ENCODE measurements around the gene MECP2.
A peak's percentile ranks its signal among the peaks of the same experiment; 100 is the strongest.
"Not testable (repeated sequence)": the region's sequence is repeated elsewhere in the genome, so short reads cannot be mapped to it uniquely, and the experiment has no call there.

The MECP2 gene

DNA sequence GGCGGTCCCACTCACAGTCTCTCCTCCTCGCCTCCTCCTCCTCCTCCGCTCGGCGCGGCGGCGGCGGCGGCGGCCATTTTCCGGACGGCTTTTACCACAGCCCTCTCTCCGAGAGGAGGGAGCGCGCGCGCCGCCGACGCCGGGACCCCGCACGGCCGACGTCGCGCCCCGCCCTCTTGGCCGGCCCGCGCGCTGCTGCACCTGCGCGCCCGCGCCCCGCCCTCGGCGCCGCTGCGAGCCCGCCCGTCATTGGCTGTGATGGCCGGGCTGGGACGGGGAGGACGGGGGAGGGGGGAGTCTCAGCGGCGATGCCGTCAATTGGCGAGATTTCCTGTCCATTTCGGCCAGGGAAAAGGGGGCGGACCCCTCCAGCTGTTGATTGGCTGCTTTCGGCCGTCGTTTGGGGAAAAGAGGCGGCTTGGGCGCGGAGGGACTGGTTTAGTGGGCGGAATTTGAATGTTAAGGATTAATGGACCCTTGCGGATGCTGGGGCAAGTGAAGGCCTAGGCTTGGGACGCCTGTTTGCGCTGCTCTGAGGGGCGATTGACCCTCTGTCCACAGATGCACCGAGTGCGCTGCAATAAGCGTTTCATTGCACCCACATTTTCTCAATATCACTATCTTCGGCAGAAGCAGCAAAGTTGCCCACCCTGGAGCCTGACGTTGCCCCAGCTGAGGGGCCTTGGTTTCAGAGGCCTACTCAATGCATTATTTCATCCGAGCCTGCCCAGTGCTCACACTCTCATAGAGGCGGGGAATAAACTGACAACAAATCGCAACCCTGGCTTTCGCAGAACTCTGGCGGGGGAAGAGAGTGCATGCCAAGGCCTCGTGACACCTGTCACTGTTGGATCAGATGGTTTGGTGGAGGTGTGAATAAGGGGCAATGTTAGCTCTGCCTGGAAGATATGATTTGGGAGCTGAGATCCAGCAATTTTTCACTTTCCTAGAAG lies at the start of gene MECP2:
TSS of gene MECP2 (minus strand) at position 129 of the 953 bp plus-strand sequence.
- H3K9ac ChIP-seq (ENCODE audit: insufficient read length, low read depth): peak within 1 kb of the TSS; percentile 67
- no peaks in the 10 kb centered on the region for H3K27me3 ChIP-seq (ENCODE audit: insufficient read depth, insufficient read length)
- no peaks in the 10 kb centered on the region for H3K4me1 ChIP-seq (ENCODE audit: insufficient read depth, insufficient read length)
- peak; percentile 80 for DNase-seq (ENCODE audit: low read depth, low spot score)
- TF ChIP-seq SUZ12 (IDR thresholded peaks at IDR 0.05; ENCODE audit: extremely low read depth, insufficient read depth, insufficient read length): no peak
- no peak for TF ChIP-seq ZNF274 (IDR thresholded peaks at IDR 0.05; ENCODE audit: low read depth, low read length)
- TF ChIP-seq YY1 (IDR thresholded peaks at IDR 0.05; ENCODE audit: insufficient read depth, insufficient read length): no peak
- H3K36me3 ChIP-seq (ENCODE audit: insufficient read depth, insufficient read length, low read length): no peaks in the 10 kb centered on the region
- peak within 1 kb of the TSS; percentile 58 for H3K4me3 ChIP-seq (ENCODE audit: insufficient read length, low read depth)
- no peaks in the 10 kb centered on the region for H3K9me3 ChIP-seq (ENCODE audit: insufficient read depth, low read length)

DNA sequence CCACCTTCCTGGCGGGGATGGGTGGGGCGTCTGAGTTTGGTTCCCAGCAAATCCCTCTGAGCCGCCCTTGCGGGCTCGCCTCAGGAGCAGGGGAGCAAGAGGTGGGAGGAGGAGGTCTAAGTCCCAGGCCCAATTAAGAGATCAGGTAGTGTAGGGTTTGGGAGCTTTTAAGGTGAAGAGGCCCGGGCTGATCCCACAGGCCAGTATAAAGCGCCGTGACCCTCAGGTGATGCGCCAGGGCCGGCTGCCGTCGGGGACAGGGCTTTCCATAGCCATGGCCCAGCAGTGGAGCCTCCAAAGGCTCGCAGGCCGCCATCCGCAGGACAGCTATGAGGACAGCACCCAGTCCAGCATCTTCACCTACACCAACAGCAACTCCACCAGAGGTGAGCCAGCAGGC lies 46.5 kb upstream of the MECP2 start, which contains the start of gene OPN1LW:
TSS of gene OPN1LW (plus strand) at position 234 of the 400 bp plus-strand sequence. CDS start at position 275, 41 bp downstream.
- not testable (repeated sequence) for H3K27me3 ChIP-seq (ENCODE audit: insufficient read depth, insufficient read length); DNase-seq (ENCODE audit: low read depth, low spot score); H3K9ac ChIP-seq (ENCODE audit: insufficient read length, low read depth); H3K36me3 ChIP-seq (ENCODE audit: insufficient read depth, insufficient read length, low read length); H3K9me3 ChIP-seq (ENCODE audit: insufficient read depth, low read length); H3K4me1 ChIP-seq (ENCODE audit: insufficient read depth, insufficient read length); H3K4me3 ChIP-seq (ENCODE audit: insufficient read length, low read depth)

GRCh38 chrX:154142950-154143745 lies 45.6 kb upstream of the MECP2 start:
- DNase-seq (ENCODE audit: low read depth, low spot score): no peak
- Histone ChIP-seq H3K4me3 (ENCODE audit: insufficient read length, low read depth) (no peak overlapping the region), H3K4me1 (ENCODE audit: insufficient read depth, insufficient read length) (no peaks in the 10 kb centered on the region), H3K9ac (ENCODE audit: insufficient read length, low read depth) (no peak overlapping the region), H3K36me3 (ENCODE audit: insufficient read depth, insufficient read length, low read length) (no peaks in the 10 kb centered on the region), H3K9me3 (ENCODE audit: insufficient read depth, low read length) (no peaks in the 10 kb centered on the region), H3K27me3 (ENCODE audit: insufficient read depth, insufficient read length) (no peaks in the 10 kb centered on the region)
- no peak for TF ChIP-seq YY1 (IDR thresholded peaks at IDR 0.05; ENCODE audit: insufficient read depth, insufficient read length)
- no peak for TF ChIP-seq ZNF274 (IDR thresholded peaks at IDR 0.05; ENCODE audit: low read depth, low read length)
- TF ChIP-seq SUZ12 (IDR thresholded peaks at IDR 0.05; ENCODE audit: extremely low read depth, insufficient read depth, insufficient read length): no peak

DNA sequence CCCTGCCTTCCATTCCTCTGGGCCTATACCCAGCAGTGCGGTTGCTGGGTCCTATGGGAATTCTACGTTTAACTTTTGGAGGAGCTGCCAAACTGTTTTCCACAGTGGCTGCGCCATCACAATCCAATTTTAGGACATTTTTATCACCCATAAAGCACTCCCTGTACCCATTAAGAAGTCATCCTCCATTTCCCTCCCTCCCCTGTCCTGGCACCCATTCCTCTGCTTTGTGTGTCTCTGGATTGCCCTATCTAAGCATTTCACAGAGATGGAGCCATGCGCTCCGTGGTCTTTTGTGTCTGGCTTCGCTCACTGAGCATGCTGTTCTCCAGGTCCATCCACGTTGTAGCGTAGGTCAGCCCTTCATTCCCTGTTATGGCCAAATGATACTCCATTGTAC lies 44.9 kb upstream of the MECP2 start:
- no peak overlapping the region for H3K4me3 ChIP-seq (ENCODE audit: insufficient read length, low read depth)
- no peak for DNase-seq (ENCODE audit: low read depth, low spot score)
- no peaks in the 10 kb centered on the region for H3K4me1 ChIP-seq (ENCODE audit: insufficient read depth, insufficient read length)
- TF ChIP-seq YY1 (IDR thresholded peaks at IDR 0.05; ENCODE audit: insufficient read depth, insufficient read length): no peak
- TF ChIP-seq ZNF274 (IDR thresholded peaks at IDR 0.05; ENCODE audit: low read depth, low read length): no peak
- no peak for TF ChIP-seq SUZ12 (IDR thresholded peaks at IDR 0.05; ENCODE audit: extremely low read depth, insufficient read depth, insufficient read length)
- no peaks in the 10 kb centered on the region for H3K36me3 ChIP-seq (ENCODE audit: insufficient read depth, insufficient read length, low read length)
- no peaks in the 10 kb centered on the region for H3K27me3 ChIP-seq (ENCODE audit: insufficient read depth, insufficient read length)
- no peaks in the 10 kb centered on the region for H3K9me3 ChIP-seq (ENCODE audit: insufficient read depth, low read length)
- no peak overlapping the region for H3K9ac ChIP-seq (ENCODE audit: insufficient read length, low read depth)

- Histone ChIP-seq H3K9ac (ENCODE audit: insufficient read length, low read depth) (no peak overlapping the region), H3K27me3 (ENCODE audit: insufficient read depth, insufficient read length) (peaks cover 5% of the 10 kb centered on the region), H3K4me1 (ENCODE audit: insufficient read depth, insufficient read length) (no peaks in the 10 kb centered on the region), H3K4me3 (ENCODE audit: insufficient read length, low read depth) (no peak overlapping the region), H3K9me3 (ENCODE audit: insufficient read depth, low read length) (no peaks in the 10 kb centered on the region), H3K36me3 (ENCODE audit: insufficient read depth, insufficient read length, low read length) (no peaks in the 10 kb centered on the region)
- TF ChIP-seq ZNF274 (IDR thresholded peaks at IDR 0.05; ENCODE audit: low read depth, low read length): no peak
- TF ChIP-seq SUZ12 (IDR thresholded peaks at IDR 0.05; ENCODE audit: extremely low read depth, insufficient read depth, insufficient read length): no peak
- TF ChIP-seq YY1 (IDR thresholded peaks at IDR 0.05; ENCODE audit: insufficient read depth, insufficient read length): no peak
- DNase-seq (ENCODE audit: low read depth, low spot score): no peak
Measured at GRCh38 chrX:154140742-154141141, 43.2 kb upstream of the MECP2 start.

- Histone ChIP-seq H3K4me1 (ENCODE audit: insufficient read depth, insufficient read length) (no peaks in the 10 kb centered on the region), H3K4me3 (ENCODE audit: insufficient read length, low read depth) (no peak overlapping the region), H3K9me3 (ENCODE audit: insufficient read depth, low read length) (no peaks in the 10 kb centered on the region), H3K9ac (ENCODE audit: insufficient read length, low read depth) (no peak overlapping the region), H3K27me3 (ENCODE audit: insufficient read depth, insufficient read length) (peaks cover 8% of the 10 kb centered on the region), H3K36me3 (ENCODE audit: insufficient read depth, insufficient read length, low read length) (no peaks in the 10 kb centered on the region)
- no peak for DNase-seq (ENCODE audit: low read depth, low spot score)
- no peak for TF ChIP-seq YY1 (IDR thresholded peaks at IDR 0.05; ENCODE audit: insufficient read depth, insufficient read length)
- no peak for TF ChIP-seq SUZ12 (IDR thresholded peaks at IDR 0.05; ENCODE audit: extremely low read depth, insufficient read depth, insufficient read length)
- no peak for TF ChIP-seq ZNF274 (IDR thresholded peaks at IDR 0.05; ENCODE audit: low read depth, low read length)
Measured at GRCh38 chrX:154140206-154140605, 42.7 kb upstream of the MECP2 start.

DNA sequence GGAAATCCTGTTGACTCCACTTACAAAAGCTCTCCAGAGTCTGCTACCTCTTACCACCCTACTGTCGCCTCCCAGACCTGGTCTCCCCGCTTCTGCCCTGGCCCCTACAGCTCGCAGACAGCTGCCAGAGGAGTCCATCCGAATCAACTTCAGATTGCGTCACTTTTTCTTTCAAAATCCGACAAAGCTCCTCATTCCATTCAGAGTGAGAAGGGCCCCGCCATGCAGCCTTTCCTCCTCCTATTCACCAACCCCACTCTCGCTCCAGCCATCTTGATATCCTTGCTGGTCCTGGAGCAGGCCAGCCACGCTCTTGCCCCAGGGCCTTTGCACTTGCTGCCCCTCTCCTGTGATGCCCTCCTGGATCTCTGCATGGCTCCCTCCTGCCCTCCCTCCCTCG lies 41.3 kb upstream of the MECP2 start:
- H3K9ac ChIP-seq (ENCODE audit: insufficient read length, low read depth): no peak overlapping the region
- DNase-seq (ENCODE audit: low read depth, low spot score): no peak
- peaks cover 8% of the 10 kb centered on the region for H3K27me3 ChIP-seq (ENCODE audit: insufficient read depth, insufficient read length)
- H3K9me3 ChIP-seq (ENCODE audit: insufficient read depth, low read length): no peaks in the 10 kb centered on the region
- no peak for TF ChIP-seq ZNF274 (IDR thresholded peaks at IDR 0.05; ENCODE audit: low read depth, low read length)
- TF ChIP-seq SUZ12 (IDR thresholded peaks at IDR 0.05; ENCODE audit: extremely low read depth, insufficient read depth, insufficient read length): no peak
- no peak for TF ChIP-seq YY1 (IDR thresholded peaks at IDR 0.05; ENCODE audit: insufficient read depth, insufficient read length)
- H3K36me3 ChIP-seq (ENCODE audit: insufficient read depth, insufficient read length, low read length): no peaks in the 10 kb centered on the region
- no peak overlapping the region for H3K4me3 ChIP-seq (ENCODE audit: insufficient read length, low read depth)
- H3K4me1 ChIP-seq (ENCODE audit: insufficient read depth, insufficient read length): no peaks in the 10 kb centered on the region

Measured in NT2/D1 (cell line).